ENCODE measurements around the gene SNCAIP. TPM values are rescaled to one million over a fixed set of nuclear protein-coding genes. Genes with fewer than 3 reads are reported as not detected.

Gene SNCAIP
- total RNA-seq, 1 experiment from 2014 or later: 3.0 TPM

- no peak for TF ChIP-seq CTCF (conservative IDR thresholded peaks at IDR 0.05)
- no peak overlapping the region for H4K8ac ChIP-seq (replicated peaks; ENCODE audit: insufficient read length, low read depth, low read length)
- no peaks in the 10 kb centered on the region for H3K27me3 ChIP-seq (ENCODE audit: insufficient read depth, low read length)
- H2BK5ac ChIP-seq (ENCODE audit: insufficient read length, low read length): no peak overlapping the region
- H3K27ac ChIP-seq (ENCODE audit: insufficient read length, low read depth, low read length): no peak overlapping the region
- no CpG with 5 or more reads among the region's 3 CpGs for WGBS (ENCODE audit: extremely low coverage, insufficient read length, low lambda C conversion rate)
- H2BK120ac ChIP-seq (ENCODE audit: low read depth, low read length, poor library complexity, severe bottlenecking): no peak overlapping the region
- no peak overlapping the region for H3K4ac ChIP-seq (ENCODE audit: low read depth, low read length)
- H2BK15ac ChIP-seq (ENCODE audit: low read depth, low read length): no peak overlapping the region
- H3K79me2 ChIP-seq (ENCODE audit: insufficient read depth, low read length): no peaks in the 10 kb centered on the region
- H3K18ac ChIP-seq (ENCODE audit: insufficient read length, low read depth, low read length): no peak overlapping the region
- H2BK12ac ChIP-seq (ENCODE audit: insufficient read length, low read depth, low read length): no peak overlapping the region
- Mint-ChIP-seq H3K27ac (no peak overlapping the region), H3K27me3 (ENCODE audit: low read depth) (no peaks in the 10 kb centered on the region), H3K4me1 (peaks cover 23 to 36% of the 10 kb centered on the region in 2 experiments), H3K9me3 (peaks cover 4 to 5% of the 10 kb centered on the region in 2 experiments; a peak in 3 of 5 replicates), H3K4me3 (no peak overlapping the region), H3K36me3 (ENCODE audit: insufficient read depth in 1 of 3, low read depth in 3 of 3) (peaks cover 1 to 17% (median 2%) of the 10 kb centered on the region in 3 experiments; a peak in 5 of 7 replicates)
- no peak overlapping the region for H3T11ph ChIP-seq (ENCODE audit: low read length)
- no peaks in the 10 kb centered on the region for H3K79me1 ChIP-seq (ENCODE audit: insufficient read depth, low read depth, low read length, poor library complexity, severe bottlenecking)
- no peak overlapping the region for H2BK20ac ChIP-seq (ENCODE audit: low read depth, low read length, poor library complexity, severe bottlenecking)
- no peak overlapping the region for H2AK5ac ChIP-seq (ENCODE audit: insufficient read length, low read length)
- H3K14ac ChIP-seq (ENCODE audit: insufficient read depth, low read length): no peak overlapping the region
- no peaks in the 10 kb centered on the region for H3K23me2 ChIP-seq (ENCODE audit: insufficient read length, low read depth, low read length, poor library complexity, severe bottlenecking)
- no peak overlapping the region for H4K5ac ChIP-seq (ENCODE audit: insufficient read length, low read depth, low read length)
- H3K56ac ChIP-seq (ENCODE audit: insufficient read length, low read depth, low read length): no peak overlapping the region
- DNase-seq: no peak
- H2AFZ ChIP-seq (ENCODE audit: low read length): no peak overlapping the region
- peaks cover 5% of the 10 kb centered on the region; the same call in 1 of the 2 replicates for H3K4me1 ChIP-seq (ENCODE audit: insufficient read depth, low read length)
- H3K9me3 ChIP-seq (ENCODE audit: control insufficient read depth, low read depth, low read length): no peaks in the 10 kb centered on the region
- no peak overlapping the region for H3K9ac ChIP-seq (ENCODE audit: extremely low read depth, insufficient read length, low read length)
- no peak overlapping the region for H4K91ac ChIP-seq (ENCODE audit: insufficient read length, low read depth, low read length)
- no peaks in the 10 kb centered on the region for H4K20me1 ChIP-seq (ENCODE audit: control insufficient read depth, insufficient read depth, insufficient read length)
- no peak overlapping the region for H3K4me2 ChIP-seq (ENCODE audit: insufficient read depth, insufficient read length, low read length)
- H3K23ac ChIP-seq (ENCODE audit: insufficient read length, low read depth, low read length): no peak overlapping the region
These were observed 73.8 kb downstream of the SNCAIP start for GRCh38 chr5:122385808-122386207.
